NOMO-1 treated with DMSO at 0.1 percent for 48 hours (cell line): ENCODE measurements around the gene DTNB.

Source experiments
- DNase-seq: peaks from one replicate; lab custom pipeline; 2025; ENCODE audit not compliant: unreplicated experiment; lab: John Stamatoyannopoulos, UW

Gene DTNB

GRCh38 chr2:25330273-25330672 is 343.1 kb downstream of the DTNB start:
- no peak for DNase-seq

- no peak for DNase-seq
These were observed 345.0 kb downstream of the DTNB start for GRCh38 chr2:25328152-25329085.
